C4-2B (cell line): ENCODE results near the gene SCN2A.

Experiments
- H3K27ac ChIP-seq: fragments of 450-650 bp; 2 replicates; pipeline ENCODE4 v1.5.1; 2017
- CTCF ChIP-seq: fragments of 450-650 bp; conservative IDR thresholded peaks from 2 replicates; pipeline ENCODE4 v1.5.1; 2017; ENCODE audit warnings: mild to moderate bottlenecking
- ZFX ChIP-seq: fragments of 450-650 bp; IDR thresholded peaks from 2 replicates; pipeline ENCODE4 v1.6.1; 2017

SCN2A gene

DNA sequence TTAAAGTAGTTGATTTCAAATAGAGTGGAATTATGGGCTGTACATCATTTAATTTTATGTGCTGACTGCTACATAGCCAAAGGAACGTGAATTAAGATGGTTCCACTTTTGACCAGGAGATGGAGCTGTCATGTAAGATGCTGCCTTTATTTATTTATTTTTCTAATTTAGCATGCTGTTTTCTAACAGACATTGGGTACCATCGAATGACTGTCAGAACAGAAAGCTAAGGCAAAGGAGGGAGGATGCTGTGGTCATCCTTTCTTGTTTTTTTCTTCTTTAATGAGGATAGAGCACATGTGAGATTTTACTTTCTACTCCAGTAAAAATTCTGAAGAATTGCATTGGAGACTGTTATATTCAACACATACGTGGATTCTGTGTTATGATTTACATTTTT is at the start of gene SCN2A:
Gene SCN2A, plus strand, starts transcription at position 185 of the 400 bp plus-strand sequence. CDS start 56,410 bp downstream, outside the sequence.
- TF ChIP-seq CTCF (peak; percentile 83), ZFX (no peak)

DNA sequence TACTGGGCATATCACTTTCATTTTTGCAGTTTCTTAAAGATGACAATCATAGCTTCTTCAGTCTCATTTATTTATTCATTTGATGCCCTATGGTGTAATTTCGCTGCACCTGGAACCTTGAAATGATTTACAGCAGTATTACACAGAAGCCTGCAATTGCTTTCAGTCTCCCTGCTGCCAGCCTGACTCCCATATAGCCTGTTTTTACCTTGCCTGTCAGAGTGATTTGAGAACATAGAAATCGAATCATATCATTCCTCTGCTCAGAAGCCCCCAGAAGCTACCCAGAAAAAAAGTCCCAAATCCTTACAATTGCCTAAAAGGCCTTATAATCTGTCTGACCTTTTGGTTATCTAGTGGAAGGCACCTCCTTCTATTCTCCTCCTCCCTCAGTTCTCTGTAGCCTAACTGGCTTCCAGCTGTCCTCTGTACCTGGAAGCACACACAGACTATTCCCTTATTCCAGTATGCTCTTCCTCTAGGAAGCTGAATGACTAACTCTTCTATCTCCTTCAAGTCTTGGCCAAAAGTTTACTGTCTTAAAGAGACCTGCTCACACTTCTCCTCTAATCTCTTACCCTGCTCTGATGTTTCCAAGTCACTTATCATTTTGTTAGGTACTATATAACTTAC is 48.0 kb upstream of the SCN2A start:
- TF ChIP-seq CTCF = no peak
- TF ChIP-seq ZFX = no peak
- no peak overlapping the region for H3K27ac ChIP-seq

More for the DNA sequence above, at the start of gene SCN2A:
- no peak within 1 kb of the TSS for H3K27ac ChIP-seq

GRCh38 chr2:165192729-165193128 is 46.5 kb upstream of the SCN2A start:
- no peak for TF ChIP-seq CTCF
- no peak for TF ChIP-seq ZFX
- no peak overlapping the region for H3K27ac ChIP-seq

GRCh38 chr2:165193178-165193777 is 45.9 kb upstream of the SCN2A start:
- H3K27ac ChIP-seq = no peak overlapping the region
- TF ChIP-seq CTCF (no peak), ZFX (no peak)

GRCh38 chr2:165196411-165196810 is 42.8 kb upstream of the SCN2A start:
- no peak for TF ChIP-seq CTCF
- no peak for TF ChIP-seq ZFX
- no peak overlapping the region for H3K27ac ChIP-seq

DNA sequence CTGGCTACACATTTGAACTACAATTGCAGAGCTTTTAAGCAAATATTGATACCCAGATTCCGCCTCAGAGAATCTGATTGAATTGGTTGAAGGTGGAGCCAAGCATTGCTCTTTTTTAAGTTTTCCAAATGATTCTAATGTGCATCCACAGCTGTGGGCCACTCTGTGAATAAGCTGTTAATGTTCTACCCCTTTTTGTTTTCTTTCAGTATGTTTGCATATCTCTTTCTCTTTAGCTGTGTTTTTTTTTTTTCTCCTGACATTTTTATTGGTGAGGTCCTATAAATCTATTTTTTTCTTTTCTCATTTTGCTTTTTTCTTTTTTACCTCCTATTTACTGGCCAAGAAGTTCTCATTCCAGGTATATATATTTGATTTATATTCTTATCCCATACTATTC is 41.9 kb upstream of the SCN2A start:
- no peak for TF ChIP-seq ZFX
- no peak for TF ChIP-seq CTCF
- no peak overlapping the region for H3K27ac ChIP-seq

GRCh38 chr2:165198181-165198580 is 41.0 kb upstream of the SCN2A start:
- TF ChIP-seq ZFX (no peak), CTCF (no peak)
- H3K27ac ChIP-seq = no peak overlapping the region
